Fibroblast of mammary gland (primary cell): Measurements from ENCODE around the gene ZNF333.

Experiments used
- DNase-seq: peaks from one replicate; pipeline ENCODE4 v3.0.0-alpha.2; 2010; ENCODE audit warnings: low read depth
- H3K4me3 ChIP-seq: 2 replicates; pipeline ENCODE4 v1.5.1; 2011; ENCODE audit warnings: low read depth, mild to moderate bottlenecking, low read length, moderate library complexity; ENCODE audit not compliant: control insufficient read depth
- CTCF ChIP-seq: conservative IDR thresholded peaks from 2 replicates; pipeline ENCODE4 v1.5.1; 2011; ENCODE audit warnings: low read depth, low read length, inconsistent platforms; ENCODE audit not compliant: control insufficient read depth, insufficient read depth

ZNF333 gene

DNA sequence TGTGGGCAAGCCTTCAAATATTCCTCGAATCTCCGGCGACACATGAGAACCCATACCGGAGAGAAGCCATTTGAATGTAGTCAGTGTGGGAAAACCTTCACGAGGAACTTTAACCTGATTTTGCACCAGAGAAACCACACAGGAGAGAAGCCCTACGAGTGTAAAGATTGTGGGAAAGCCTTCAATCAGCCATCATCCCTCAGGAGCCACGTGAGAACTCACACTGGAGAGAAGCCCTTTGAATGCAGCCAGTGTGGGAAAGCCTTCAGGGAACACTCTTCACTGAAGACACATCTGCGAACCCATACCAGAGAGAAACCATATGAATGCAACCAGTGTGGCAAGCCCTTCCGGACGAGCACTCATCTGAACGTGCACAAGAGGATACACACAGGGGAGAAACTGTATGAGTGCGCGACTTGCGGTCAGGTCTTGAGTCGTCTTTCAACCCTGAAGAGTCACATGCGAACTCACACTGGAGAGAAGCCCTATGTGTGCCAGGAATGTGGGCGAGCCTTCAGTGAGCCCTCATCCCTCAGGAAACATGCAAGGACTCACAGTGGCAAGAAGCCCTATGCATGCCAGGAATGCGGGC lies 28.8 kb downstream of the ZNF333 start:
- peak; percentile 15 for DNase-seq
- no peak for TF ChIP-seq CTCF
- H3K4me3 ChIP-seq, result no peak overlapping the region

DNA sequence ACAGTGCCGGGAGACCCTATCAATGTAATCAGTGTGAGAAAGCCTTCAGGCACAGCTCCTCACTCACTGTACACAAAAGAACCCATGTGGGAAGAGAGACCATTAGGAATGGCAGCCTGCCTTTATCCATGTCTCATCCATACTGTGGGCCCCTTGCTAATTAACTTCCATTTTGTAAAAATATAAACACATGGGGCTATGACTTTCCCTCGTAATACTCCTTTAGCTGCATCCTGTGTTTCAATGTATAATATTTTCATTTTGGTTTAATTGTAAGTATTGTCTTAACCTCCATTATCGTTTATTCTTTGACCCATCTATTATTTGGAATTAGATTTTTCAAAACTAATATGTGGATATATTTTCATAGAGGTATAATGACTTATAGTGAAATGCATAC lies 29.3 kb downstream of the ZNF333 start:
- TF ChIP-seq CTCF, result no peak
- no peak for DNase-seq
- H3K4me3 ChIP-seq, result no peak overlapping the region

DNA sequence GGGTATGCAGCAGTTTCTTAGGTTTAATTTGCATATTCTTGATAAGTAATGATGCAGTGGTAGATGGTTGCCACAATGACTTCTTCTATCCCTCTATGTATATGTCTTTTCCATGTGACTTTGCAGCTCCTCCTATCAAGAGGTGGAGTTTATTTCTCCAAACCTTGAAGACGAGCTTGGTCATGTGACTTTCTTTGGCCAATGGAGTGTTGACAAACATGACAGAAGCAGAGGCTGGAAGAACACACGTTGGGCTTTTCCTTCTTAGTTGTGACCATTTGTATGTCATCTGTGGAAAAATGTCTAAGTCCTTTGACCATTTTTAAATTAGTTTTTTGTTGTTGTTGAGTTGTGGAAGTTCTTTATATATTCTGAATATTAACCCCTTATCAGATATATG lies 32.3 kb downstream of the ZNF333 start:
- DNase-seq, result no peak
- no peak overlapping the region for H3K4me3 ChIP-seq
- no peak for TF ChIP-seq CTCF

DNA sequence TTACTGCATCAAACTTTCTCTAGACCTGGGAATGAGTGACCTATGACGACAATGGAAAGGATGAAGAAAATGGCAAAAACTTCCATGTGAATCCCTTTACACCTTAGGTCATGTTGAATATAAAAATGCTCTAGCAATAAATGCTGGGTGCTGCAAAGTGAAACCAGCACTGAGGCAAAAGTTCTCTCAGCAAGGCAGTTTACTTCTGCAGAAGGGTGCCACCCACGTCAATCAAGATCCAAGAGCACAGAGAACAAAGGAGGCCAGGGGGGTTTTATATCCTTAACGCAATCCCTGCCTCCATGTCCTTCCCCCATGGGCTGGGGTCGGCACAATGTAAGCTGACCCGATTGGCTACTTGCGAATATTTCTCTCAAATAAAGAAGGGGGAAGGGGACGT lies 38.7 kb downstream of the ZNF333 start:
- no peak overlapping the region for H3K4me3 ChIP-seq
- DNase-seq, result no peak
- no peak for TF ChIP-seq CTCF

DNA sequence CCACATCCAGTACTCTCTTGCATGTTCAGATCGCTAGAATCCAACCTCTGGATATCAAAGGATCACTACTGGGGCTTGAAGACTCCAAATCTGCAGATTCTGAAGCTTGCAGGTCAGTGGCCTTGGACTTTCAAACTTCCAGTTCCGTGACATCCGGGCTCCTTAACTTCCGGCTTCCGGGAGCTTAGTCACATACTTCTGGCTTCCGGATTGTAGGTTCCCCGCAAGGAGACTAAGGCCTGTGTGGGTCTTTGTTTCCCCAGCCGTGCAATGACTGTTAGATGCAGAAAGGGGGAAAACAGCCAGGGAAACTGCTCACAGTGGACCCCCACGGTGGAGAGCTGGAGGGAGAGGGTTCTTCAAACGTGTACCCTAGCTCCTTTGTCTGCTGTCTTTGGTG lies 41.4 kb downstream of the ZNF333 start:
- TF ChIP-seq CTCF, result no peak
- H3K4me3 ChIP-seq, result no peak overlapping the region
- DNase-seq, result no peak

DNA sequence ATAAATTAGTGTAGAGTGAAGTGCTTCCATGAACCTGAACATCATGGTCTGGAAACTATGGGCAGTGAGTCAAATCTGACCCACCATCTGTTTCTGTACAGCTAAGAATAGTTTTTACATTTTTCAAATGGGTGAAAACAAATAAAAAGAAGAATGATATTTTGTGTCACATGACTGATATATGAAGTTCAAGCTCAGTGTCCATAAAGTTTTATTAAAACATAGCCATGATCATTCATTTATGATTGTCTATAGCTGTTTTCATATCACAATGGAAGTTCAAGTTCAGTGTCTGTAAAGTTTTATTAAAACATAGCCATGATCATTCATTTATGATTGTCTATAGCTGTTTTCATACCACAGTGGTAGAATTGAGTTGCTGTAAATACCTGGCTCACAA lies 42.7 kb downstream of the ZNF333 start:
- TF ChIP-seq CTCF, result no peak
- no peak overlapping the region for H3K4me3 ChIP-seq
- no peak for DNase-seq

GRCh38 chr19:14733574-14733973 lies 43.7 kb downstream of the ZNF333 start:
- H3K4me3 ChIP-seq, result no peak overlapping the region
- DNase-seq, result no peak
- no peak for TF ChIP-seq CTCF
